ENCODE data around the gene FGD3.
A peak's percentile ranks its signal among the peaks of the same experiment; 100 is the strongest.

Gene FGD3

DNA sequence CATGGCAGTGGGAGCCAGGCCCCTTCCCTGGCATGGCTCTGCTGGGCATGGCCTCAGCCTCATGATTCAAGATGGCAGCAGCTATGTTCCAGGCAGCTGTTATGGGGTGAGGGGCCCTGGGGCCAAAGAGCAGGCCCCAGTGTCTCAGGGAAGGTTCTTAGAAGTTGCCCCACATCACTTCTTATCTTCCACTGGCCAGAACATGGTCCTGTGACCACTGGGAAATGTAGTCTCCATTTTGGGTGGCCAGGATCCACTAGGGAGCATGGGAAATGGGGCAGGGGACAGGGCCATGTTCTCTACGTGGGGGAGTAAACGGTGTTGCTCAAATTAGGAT, 129.4 kb downstream of the FGD3 start:
- TF ChIP-seq POLR2A (IDR thresholded peaks at IDR 0.05; ENCODE audit: low read depth, low read length) (no peak), TAF1 (IDR thresholded peaks at IDR 0.05; ENCODE audit: borderline replicate concordance, low read depth, low read length) (no peak), POLR2AphosphoS5 (IDR thresholded peaks at IDR 0.05; ENCODE audit: low read depth, low read length) (no peak)
- FAIRE-seq: no peak
- DNase-seq (ENCODE audit: insufficient read length): no peak

DNA sequence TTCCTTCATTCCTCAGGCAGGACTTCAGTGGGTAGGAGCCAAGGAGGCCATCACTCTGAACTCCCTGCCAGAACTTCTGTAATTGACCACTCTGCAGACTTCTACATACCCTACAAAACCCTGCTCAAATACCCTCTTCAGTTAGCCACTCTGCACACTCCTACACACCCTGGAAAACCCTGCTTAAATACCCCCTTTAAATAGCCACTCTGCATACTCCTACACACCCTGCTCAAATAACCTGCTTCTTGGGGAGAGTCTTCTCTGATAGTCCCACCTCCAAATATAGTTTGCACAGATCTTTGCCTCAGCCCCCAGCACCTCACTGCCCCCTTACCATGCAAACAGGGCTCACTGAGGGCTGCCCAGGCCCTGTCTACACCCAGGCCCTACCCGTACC, 130.0 kb downstream of the FGD3 start:
- FAIRE-seq: peak; percentile 14
- no peak for TF ChIP-seq TAF1 (IDR thresholded peaks at IDR 0.05; ENCODE audit: borderline replicate concordance, low read depth, low read length)
- TF ChIP-seq POLR2A (IDR thresholded peaks at IDR 0.05; ENCODE audit: low read depth, low read length): no peak
- no peak for TF ChIP-seq POLR2AphosphoS5 (IDR thresholded peaks at IDR 0.05; ENCODE audit: low read depth, low read length)
- DNase-seq (ENCODE audit: insufficient read length): no peak

- DNase-seq (ENCODE audit: insufficient read length) (no peak), FAIRE-seq (no peak)
- TF ChIP-seq POLR2A (IDR thresholded peaks at IDR 0.05; ENCODE audit: low read depth, low read length): no peak
- TF ChIP-seq POLR2AphosphoS5 (IDR thresholded peaks at IDR 0.05; ENCODE audit: low read depth, low read length): no peak
- TF ChIP-seq TAF1 (IDR thresholded peaks at IDR 0.05; ENCODE audit: borderline replicate concordance, low read depth, low read length): no peak
Measured at GRCh38 chr9:93077811-93078210, 130.5 kb downstream of the FGD3 start.

DNA sequence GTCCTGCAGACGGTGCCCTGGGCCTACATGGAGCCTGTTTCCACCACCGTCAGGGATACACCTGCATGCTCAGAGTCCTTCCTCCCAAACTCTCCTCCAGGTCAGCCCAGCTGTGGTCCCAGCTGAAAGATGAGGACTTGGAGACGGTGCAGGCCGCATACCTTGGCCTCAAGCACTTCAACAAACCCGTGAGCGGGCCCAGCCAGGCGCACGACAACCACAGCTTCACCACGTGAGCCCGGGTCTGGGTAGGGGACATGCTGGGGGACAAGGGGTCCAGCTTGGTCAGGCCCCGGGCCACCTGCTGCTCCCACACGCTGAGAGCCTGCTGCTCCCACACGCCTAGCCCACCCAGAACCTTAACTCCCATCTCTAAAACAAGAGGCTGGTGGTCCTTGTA, 132.0 kb downstream of the FGD3 start:
- DNase-seq (ENCODE audit: insufficient read length): no peak
- FAIRE-seq: no peak
- TF ChIP-seq TAF1 (IDR thresholded peaks at IDR 0.05; ENCODE audit: borderline replicate concordance, low read depth, low read length): no peak

DNA sequence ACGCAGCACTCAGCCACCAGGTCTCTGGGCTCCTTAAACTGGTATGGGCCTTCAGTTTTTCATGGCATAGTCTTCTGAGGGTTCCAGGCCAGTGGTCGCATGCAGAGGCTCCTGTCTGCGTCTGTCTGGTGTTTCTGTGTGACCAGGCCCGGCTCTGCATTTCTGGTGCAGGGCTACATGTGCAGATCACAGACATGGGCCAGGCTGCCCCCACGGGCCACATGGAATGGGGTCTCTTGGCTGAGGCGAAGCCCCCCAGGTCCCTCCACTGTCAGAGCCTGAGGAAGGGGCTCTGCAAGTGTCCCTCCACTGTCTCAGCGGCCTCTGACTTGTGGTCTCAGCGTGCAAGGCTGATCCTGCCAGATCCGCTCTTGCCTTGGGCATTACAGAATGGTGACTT, 133.1 kb downstream of the FGD3 start:
- no peak for TF ChIP-seq POLR2AphosphoS5 (IDR thresholded peaks at IDR 0.05; ENCODE audit: low read depth, low read length)
- no peak for TF ChIP-seq TAF1 (IDR thresholded peaks at IDR 0.05; ENCODE audit: borderline replicate concordance, low read depth, low read length)
- no peak for TF ChIP-seq POLR2A (IDR thresholded peaks at IDR 0.05; ENCODE audit: low read depth, low read length)
- FAIRE-seq: no peak
- DNase-seq (ENCODE audit: insufficient read length): no peak

DNA sequence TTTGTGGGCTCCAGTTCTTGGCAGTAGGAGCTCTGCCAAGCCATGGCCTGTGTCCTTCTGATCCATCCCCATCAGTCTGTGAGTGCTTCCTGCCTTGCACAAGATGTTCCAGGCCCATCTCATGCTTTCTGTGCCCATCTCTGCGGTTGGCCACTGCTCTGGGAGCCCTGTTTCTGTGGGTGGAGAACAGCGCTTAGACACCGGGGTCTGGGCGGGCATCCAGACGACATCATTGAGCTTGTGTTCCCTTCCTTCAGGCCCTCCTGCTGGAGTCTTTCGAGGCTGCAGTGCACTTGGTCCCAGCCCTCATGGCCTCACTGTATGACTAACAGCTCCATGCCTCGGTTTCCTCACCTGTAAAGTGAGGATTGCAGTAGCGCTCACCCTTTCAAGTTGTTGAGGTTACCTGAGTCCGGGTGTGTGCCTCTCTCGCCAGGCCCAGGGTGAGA, 133.8 kb downstream of the FGD3 start:
- DNase-seq (ENCODE audit: insufficient read length): no peak

GRCh38 chr9:93081931-93082330, 134.6 kb downstream of the FGD3 start:
- no peak for FAIRE-seq
- no peak for TF ChIP-seq POLR2A (IDR thresholded peaks at IDR 0.05; ENCODE audit: low read depth, low read length)
- no peak for TF ChIP-seq TAF1 (IDR thresholded peaks at IDR 0.05; ENCODE audit: borderline replicate concordance, low read depth, low read length)
- TF ChIP-seq POLR2AphosphoS5 (IDR thresholded peaks at IDR 0.05; ENCODE audit: low read depth, low read length): no peak

More for the DNA sequence above, 133.8 kb downstream of the FGD3 start:
- no peak for FAIRE-seq
- no peak for TF ChIP-seq POLR2A (IDR thresholded peaks at IDR 0.05; ENCODE audit: low read depth, low read length)
- no peak for TF ChIP-seq TAF1 (IDR thresholded peaks at IDR 0.05; ENCODE audit: borderline replicate concordance, low read depth, low read length)
- no peak for TF ChIP-seq POLR2AphosphoS5 (IDR thresholded peaks at IDR 0.05; ENCODE audit: low read depth, low read length)

DNA sequence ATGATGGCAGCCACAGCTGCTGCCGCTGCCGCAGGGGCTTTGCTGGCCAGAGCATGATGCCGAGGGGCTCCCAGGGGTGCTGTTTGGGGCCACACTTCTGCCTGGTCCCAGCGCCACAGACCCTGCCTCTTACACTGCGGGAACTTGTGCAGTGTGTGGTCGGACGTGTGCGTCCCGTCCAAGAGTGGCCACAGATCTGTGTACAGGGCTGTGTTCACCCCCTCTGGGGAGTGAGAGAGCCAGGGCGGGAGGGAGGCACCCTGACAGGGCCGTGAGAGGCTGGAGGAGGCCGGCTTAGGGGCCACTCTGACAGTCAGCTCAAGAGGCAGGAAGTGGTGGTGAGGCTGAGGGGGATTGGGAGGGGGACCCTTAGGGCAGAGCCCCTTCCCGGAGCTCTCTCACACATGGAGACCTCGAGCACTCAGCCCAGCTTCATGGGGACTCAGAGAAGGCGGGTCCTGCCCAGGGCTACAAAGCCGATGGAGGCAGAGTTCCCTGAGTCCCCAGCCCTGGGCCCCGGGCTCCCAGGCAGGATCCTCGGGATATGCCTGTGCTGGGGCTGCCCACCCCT, 135.6 kb downstream of the FGD3 start:
- FAIRE-seq (peak; percentile 67), DNase-seq (ENCODE audit: insufficient read length) (no peak)

More at GRCh38 chr9:93081931-93082330, 134.6 kb downstream of the FGD3 start:
- no peak for DNase-seq (ENCODE audit: insufficient read length)

DNA sequence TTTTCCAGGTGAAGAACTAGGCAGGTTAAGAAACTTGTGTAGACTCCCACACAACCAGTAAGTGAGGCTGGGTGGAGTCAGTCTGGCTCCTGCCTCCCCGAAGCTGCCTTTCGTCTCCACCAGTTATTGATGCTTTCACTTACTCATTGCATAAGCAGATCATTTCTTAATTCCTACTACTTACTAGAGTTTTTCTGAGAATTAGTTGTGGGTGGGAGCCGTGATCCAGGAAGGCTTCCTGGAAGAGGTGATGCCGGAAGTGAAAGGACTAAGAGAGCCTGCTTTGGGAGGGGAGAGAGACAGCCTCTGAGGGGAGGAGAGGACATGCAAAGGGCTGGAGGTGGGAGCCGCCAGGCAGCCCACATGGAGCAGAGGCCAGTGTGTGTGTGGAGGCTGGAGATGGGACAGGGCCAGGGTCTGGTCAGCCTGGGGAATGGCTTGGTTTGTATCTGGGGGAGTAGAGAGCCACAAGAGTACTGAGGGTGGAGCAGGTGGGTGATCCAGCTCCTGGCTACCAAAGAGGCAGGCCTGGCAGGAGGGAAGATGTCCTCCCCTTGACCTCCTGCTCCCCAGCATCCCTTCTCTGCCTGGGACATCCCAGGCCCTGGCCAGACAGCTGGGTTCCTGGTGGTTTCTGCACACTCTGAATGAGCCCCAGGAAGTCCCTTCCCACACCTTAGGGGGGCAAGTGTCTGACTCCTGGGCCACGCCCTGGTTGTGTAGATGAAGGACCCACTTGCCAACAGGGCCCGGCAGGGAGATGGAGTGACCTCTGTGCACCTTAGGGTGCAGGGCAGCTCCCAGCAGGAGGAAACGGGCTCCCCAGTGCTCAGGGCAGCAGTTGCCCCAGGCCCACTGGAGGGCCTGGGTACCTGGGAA, 136.5 kb downstream of the FGD3 start:
- TF ChIP-seq TAF1 (IDR thresholded peaks at IDR 0.05; ENCODE audit: borderline replicate concordance, low read depth, low read length) (no peak), POLR2AphosphoS5 (IDR thresholded peaks at IDR 0.05; ENCODE audit: low read depth, low read length) (no peak), POLR2A (IDR thresholded peaks at IDR 0.05; ENCODE audit: low read depth, low read length) (no peak)
- FAIRE-seq: no peak
- no peak for DNase-seq (ENCODE audit: insufficient read length)

More for the DNA sequence above, 135.6 kb downstream of the FGD3 start:
- TF ChIP-seq TAF1 (IDR thresholded peaks at IDR 0.05; ENCODE audit: borderline replicate concordance, low read depth, low read length) (no peak), POLR2A (IDR thresholded peaks at IDR 0.05; ENCODE audit: low read depth, low read length) (no peak), POLR2AphosphoS5 (IDR thresholded peaks at IDR 0.05; ENCODE audit: low read depth, low read length) (no peak)

GRCh38 chr9:93084471-93084881, 137.2 kb downstream of the FGD3 start:
- DNase-seq (ENCODE audit: insufficient read length) (no peak), FAIRE-seq (no peak)
- TF ChIP-seq POLR2AphosphoS5 (IDR thresholded peaks at IDR 0.05; ENCODE audit: low read depth, low read length) (no peak), TAF1 (IDR thresholded peaks at IDR 0.05; ENCODE audit: borderline replicate concordance, low read depth, low read length) (no peak), POLR2A (IDR thresholded peaks at IDR 0.05; ENCODE audit: low read depth, low read length) (no peak)

DNA sequence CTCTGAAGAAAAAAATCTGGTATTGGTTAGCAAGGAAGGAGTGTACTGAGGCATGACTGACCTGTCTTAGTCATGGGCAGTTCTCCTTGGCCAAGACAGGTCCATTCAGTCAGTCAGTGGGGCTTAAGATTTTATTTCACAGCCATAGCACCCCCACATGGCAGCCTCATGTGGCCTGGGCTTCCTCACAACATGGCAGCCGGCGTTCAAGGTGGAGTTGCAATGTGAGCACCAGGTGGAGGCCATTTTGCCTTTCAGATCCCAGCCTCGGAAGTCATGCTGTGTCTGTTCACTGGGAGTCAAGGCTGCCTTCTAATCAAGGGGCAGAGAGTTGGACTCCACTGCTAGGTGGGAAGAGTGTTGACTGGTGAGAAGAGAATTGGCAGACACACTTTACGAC, 138.4 kb downstream of the FGD3 start:
- FAIRE-seq (no peak), DNase-seq (ENCODE audit: insufficient read length) (no peak)
- TF ChIP-seq TAF1 (IDR thresholded peaks at IDR 0.05; ENCODE audit: borderline replicate concordance, low read depth, low read length) (no peak), POLR2AphosphoS5 (IDR thresholded peaks at IDR 0.05; ENCODE audit: low read depth, low read length) (no peak), POLR2A (IDR thresholded peaks at IDR 0.05; ENCODE audit: low read depth, low read length) (no peak)
